Body of pancreas (tissue), 4 donors: Measurements from ENCODE around the gene RAD54L. TPM values are rescaled to one million over a fixed set of nuclear protein-coding genes. Genes with fewer than 3 reads are reported as not detected.

Source experiments
- ATAC-seq: fragments of 150-250 bp; one replicate; pipeline ENCODE4 v1.9.1; 2016
- DNase-seq, 4 donors: peaks; one replicate each; pipeline ENCODE4 v3.0.0-alpha.2; 2019
- H3K27ac ChIP-seq, 4 donors: fragments of 200-600 bp; sonication (generic); 1 replicate in 3 of 4; 2 replicates in 1 of 4; pipeline versions ENCODE4 v1.5.1 to v1.6.1; 2016 to 2019; ENCODE audit warnings: mild to moderate bottlenecking in 1 of 4, mixed read lengths in 1 of 4, moderate library complexity in 1 of 4
- H3K27me3 ChIP-seq, 2 donors: fragments of 200-600 bp; sonication (generic); one replicate each; pipeline ENCODE4 v1.6.0; 2016; ENCODE audit warnings: mild to moderate bottlenecking in 1 of 2
- H3K36me3 ChIP-seq, 2 donors: fragments of 200-600 bp; sonication (generic); replicated peaks in 1 of 2; 2 replicates each; pipeline ENCODE4 v1.5.1; 2016; ENCODE audit warnings: low read depth in 2 of 2; ENCODE audit not compliant: insufficient read depth in 1 of 2
- H3K4me1 ChIP-seq: fragments of 200-600 bp; sonication (generic); one replicate; pipeline ENCODE4 v1.6.0; 2016
- H3K4me3 ChIP-seq, 2 donors: fragments of 200-600 bp; sonication (generic); 1 replicate in 1 of 2; 2 replicates in 1 of 2; pipeline ENCODE4 v1.5.1; 2016 to 2019
- H3K9me3 ChIP-seq, 3 donors: fragments of 200-600 bp; sonication (generic); 1 replicate in 2 of 3; 2 replicates in 1 of 3; pipeline ENCODE4 v1.5.1; 2016
- POLR2A ChIP-seq, 3 donors: fragments of 450-650 bp; IDR thresholded peaks; one replicate each; pipeline ENCODE4 v1.6.1; 2016; ENCODE audit warnings: antibody characterized with exemption in 3 of 3, mild to moderate bottlenecking in 2 of 3
- WGBS, 2 donors: methylation state at CpG; one replicate each; pipeline ENCODE4 v1.1.5; 2017; 5-methylcytosine and 5-hydroxymethylcytosine counted together
- intact Hi-C: fragments of 100-400 bp; cut with DNase I; formaldehyde crosslinking; loops from one replicate; pipeline ENCODE4 v1.15.1; 2023
- total RNA-seq, 2 donors: library from RNA; depleted of rRNA; stranded (reverse); fragments of >200 nt; gene quantifications; one replicate each; pipeline ENCODE4 v1.1.0, GENCODE V29; 2016
- TF ChIP-seq, protein P1 (sequence below), 7 experiments: fragments of 450-650 bp in 4 of 7; fragments of 200-600 bp in 3 of 7; sonication (generic) in 3 of 7; IDR thresholded peaks; one replicate each; pipeline ENCODE4 v1.5.1; 2016 to 2019; ENCODE audit warnings: antibody characterized with exemption in 7 of 7

The RAD54L gene
- total RNA-seq, 2 donors from 2014 or later: under 0.01 TPM; not detected in 1

DNA sequence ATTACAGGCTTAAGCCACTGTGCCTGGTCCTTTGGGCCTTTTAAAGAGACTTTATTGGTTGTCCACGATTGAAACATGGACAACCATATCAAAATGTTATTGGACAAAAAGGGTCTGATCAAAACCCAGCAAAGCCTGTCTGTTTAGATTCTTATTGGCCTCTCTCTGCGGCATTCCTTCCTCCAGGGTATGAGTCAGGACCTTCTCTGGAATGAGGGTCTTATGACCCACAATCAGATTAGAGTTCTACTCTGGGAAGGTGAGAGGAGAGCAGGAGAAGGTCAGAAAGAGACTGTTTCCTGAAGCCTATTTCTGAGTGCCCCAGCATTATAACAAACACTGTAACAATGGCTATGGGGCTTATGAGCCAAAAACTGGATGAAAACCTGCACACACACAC lies 36.5 kb upstream of the RAD54L start:
- ATAC-seq: no peak
- no peaks in the 10 kb centered on the region for H3K9me3 ChIP-seq
- intact Hi-C loops: no loop called here

DNA sequence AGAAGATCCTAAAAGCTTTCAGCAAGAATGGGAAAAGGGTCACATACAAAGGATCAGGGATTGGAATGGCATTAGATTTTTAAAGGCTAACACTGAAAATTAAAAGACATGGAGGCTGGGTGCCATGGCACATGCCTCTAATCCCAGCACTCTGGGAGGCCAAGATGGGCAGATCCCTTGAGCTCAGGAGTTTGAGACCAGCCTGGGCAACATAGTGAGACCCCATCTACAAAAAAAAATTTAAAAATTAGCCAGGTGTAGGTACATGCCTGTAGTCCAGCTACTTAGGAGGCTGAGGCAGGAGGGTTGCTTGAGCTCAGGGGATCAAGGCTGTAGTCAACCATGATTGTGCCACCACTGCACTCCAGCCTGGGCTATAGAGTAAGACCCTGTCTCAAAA lies 32.1 kb upstream of the RAD54L start:
- ATAC-seq: no peak

More for the DNA sequence above, 36.5 kb upstream of the RAD54L start:
- H3K4me1 ChIP-seq: no peaks in the 10 kb centered on the region
- no peaks in the 10 kb centered on the region for H3K36me3 ChIP-seq
- 65 to 67% methylated on average over 2 of the region's 2 CpGs for WGBS, 2 donors
- no peak for TF ChIP-seq POLR2A (IDR thresholded peaks at IDR 0.05)
- TF ChIP-seq, protein P1, sequence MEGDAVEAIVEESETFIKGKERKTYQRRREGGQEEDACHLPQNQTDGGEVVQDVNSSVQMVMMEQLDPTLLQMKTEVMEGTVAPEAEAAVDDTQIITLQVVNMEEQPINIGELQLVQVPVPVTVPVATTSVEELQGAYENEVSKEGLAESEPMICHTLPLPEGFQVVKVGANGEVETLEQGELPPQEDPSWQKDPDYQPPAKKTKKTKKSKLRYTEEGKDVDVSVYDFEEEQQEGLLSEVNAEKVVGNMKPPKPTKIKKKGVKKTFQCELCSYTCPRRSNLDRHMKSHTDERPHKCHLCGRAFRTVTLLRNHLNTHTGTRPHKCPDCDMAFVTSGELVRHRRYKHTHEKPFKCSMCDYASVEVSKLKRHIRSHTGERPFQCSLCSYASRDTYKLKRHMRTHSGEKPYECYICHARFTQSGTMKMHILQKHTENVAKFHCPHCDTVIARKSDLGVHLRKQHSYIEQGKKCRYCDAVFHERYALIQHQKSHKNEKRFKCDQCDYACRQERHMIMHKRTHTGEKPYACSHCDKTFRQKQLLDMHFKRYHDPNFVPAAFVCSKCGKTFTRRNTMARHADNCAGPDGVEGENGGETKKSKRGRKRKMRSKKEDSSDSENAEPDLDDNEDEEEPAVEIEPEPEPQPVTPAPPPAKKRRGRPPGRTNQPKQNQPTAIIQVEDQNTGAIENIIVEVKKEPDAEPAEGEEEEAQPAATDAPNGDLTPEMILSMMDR (IDR thresholded peaks at IDR 0.05): no peak
- H3K27me3 ChIP-seq: no peaks in the 10 kb centered on the region
- no peak overlapping the region for H3K27ac ChIP-seq
- DNase-seq: no peak
- no peak overlapping the region for H3K4me3 ChIP-seq

DNA sequence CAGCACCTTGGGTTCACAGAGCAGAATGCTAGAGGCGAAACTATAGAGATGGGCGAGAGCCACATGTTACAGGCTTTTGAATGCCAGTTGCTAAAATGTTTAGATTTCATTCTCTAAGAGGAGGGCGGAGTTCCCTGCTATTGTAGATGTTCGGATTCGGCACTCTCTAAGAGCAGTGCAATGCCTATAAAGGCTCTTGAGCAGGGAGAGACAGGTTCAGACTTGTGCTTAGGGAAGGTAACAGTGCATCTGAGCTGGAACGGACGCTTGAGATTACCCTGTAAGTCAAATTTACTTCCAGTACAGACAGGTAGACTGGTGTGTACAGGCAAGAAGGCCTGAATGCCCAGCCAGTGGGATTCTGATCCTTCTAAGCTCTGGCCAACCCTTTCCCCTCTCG lies 29.1 kb upstream of the RAD54L start:
- no peak overlapping the region for H3K4me3 ChIP-seq
- TF ChIP-seq, protein P1 (IDR thresholded peaks at IDR 0.05): no peak
- TF ChIP-seq POLR2A (IDR thresholded peaks at IDR 0.05): no peak
- intact Hi-C loops: no loop called here
- no peaks in the 10 kb centered on the region for H3K9me3 ChIP-seq
- H3K36me3 ChIP-seq: no peaks in the 10 kb centered on the region
- DNase-seq (no peak), ATAC-seq (no peak)
- H3K27me3 ChIP-seq: no peaks in the 10 kb centered on the region
- 72 to 83% methylated on average over 8 of the region's 8 CpGs for WGBS, 2 donors
- no peak overlapping the region for H3K27ac ChIP-seq
- H3K4me1 ChIP-seq: no peaks in the 10 kb centered on the region

More for the DNA sequence above, 32.1 kb upstream of the RAD54L start:
- H3K36me3 ChIP-seq: no peaks in the 10 kb centered on the region
- no peaks in the 10 kb centered on the region for H3K27me3 ChIP-seq
- TF ChIP-seq, protein P1 (IDR thresholded peaks at IDR 0.05): no peak
- no peak for TF ChIP-seq POLR2A (IDR thresholded peaks at IDR 0.05)
- H3K27ac ChIP-seq: no peak overlapping the region
- intact Hi-C loops: no loop called here
- no peak overlapping the region for H3K4me3 ChIP-seq
- DNase-seq: no peak
- no peaks in the 10 kb centered on the region for H3K4me1 ChIP-seq
- no peaks in the 10 kb centered on the region for H3K9me3 ChIP-seq

DNA sequence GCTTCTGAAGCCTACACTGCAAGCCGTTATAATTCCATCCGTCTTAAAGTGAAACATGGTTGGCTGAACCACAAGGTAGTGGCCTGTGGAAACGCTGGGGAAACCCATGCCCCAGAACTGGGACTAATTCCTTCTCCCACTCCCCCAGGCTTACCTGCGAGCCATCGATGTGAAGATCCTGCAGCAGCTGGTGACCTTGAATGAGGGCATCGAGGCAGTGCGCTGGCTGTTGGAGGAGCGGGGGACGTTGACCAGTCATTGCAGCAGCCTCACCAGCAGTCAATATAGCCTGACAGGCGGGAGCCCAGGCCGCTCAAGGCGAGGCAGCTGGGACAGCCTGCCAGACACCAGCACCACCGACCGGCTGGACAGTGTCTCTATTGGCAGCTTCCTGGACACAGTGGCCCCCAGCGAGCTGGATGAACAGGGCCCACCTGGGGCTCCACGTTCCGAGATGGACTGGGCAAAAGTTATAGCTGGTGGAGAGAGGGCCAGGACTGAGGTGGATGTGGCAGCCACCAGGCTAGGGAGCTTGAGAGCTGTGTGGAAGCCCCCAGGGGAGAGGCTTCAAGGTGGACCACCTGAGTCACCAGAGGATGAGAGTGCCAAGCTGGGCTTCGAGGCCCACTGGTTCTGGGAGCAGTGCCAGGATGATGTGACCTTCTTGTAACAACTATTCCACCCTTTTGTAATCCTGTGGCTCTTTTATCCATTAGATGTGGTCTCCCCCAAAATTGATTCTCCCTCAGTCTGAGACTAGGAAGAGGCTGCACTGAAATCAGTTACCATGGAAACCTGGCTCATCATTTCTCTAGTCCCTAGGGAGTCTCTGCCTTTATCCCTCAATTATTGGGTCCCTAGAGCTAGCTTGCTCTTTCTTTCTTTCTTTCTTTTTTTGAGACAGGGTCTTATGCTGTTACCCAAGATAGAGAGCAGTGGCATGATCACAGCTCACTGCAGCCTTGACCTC lies 27.7 kb upstream of the RAD54L start:
- 30 to 63% methylated on average over 6 to 18 of the region's 18 CpGs for WGBS, 2 donors
- H3K4me1 ChIP-seq: no peaks in the 10 kb centered on the region
- H3K27me3 ChIP-seq: no peaks in the 10 kb centered on the region
- H3K9me3 ChIP-seq: no peaks in the 10 kb centered on the region
- ATAC-seq: no peak
- intact Hi-C loops: loop anchor here (5.0 kb wide), 1 partner anchor 183 kb away; no protein-coding TSS in a partner anchor
- no peak overlapping the region for H3K27ac ChIP-seq
- TF ChIP-seq, protein P1 (IDR thresholded peaks at IDR 0.05): no peak
- no peak for TF ChIP-seq POLR2A (IDR thresholded peaks at IDR 0.05)
- no peaks in the 10 kb centered on the region for H3K36me3 ChIP-seq
- DNase-seq: no peak
- H3K4me3 ChIP-seq: no peak overlapping the region
